Astrocyte (in vitro differentiated cells and primary cell): ENCODE results near the gene CMPK1. TPM values are rescaled to one million over a fixed set of nuclear protein-coding genes. Genes with fewer than 3 reads are reported as not detected.

Source experiments
- DNase-seq: peaks from one replicate; pipeline ENCODE4 v3.0.0-alpha.2; 2010; ENCODE audit warnings: low read depth
- FAIRE-seq: peaks from 2 replicates; lab custom pipeline; 2011; peaks lifted over from hg19 to GRCh38; lab: Jason Lieb, UNC
- H2AFZ ChIP-seq: 2 replicates; pipeline ENCODE4 v1.6.0; 2012; ENCODE audit warnings: low read depth, low read length, inconsistent platforms
- H3K27ac ChIP-seq: 2 replicates; pipeline ENCODE4 v1.5.1; 2011; ENCODE audit warnings: low read depth, low read length, inconsistent platforms
- H3K27me3 ChIP-seq: 2 replicates; pipeline ENCODE4 v1.6.0; 2011; ENCODE audit warnings: low read length, inconsistent platforms; ENCODE audit not compliant: insufficient read depth
- H3K36me3 ChIP-seq: 2 replicates; pipeline ENCODE4 v1.5.1; 2011; ENCODE audit warnings: low read length, inconsistent platforms; ENCODE audit not compliant: insufficient read depth
- H3K4me1 ChIP-seq: 2 replicates; pipeline ENCODE4 v1.5.1; 2011; ENCODE audit warnings: low read length, inconsistent platforms; ENCODE audit not compliant: insufficient read depth
- H3K4me2 ChIP-seq: 2 replicates; pipeline ENCODE4 v1.6.0; 2012; ENCODE audit warnings: low read length, inconsistent platforms
- H3K4me3 ChIP-seq: 2 replicates; pipeline ENCODE4 v1.5.1; 2011; ENCODE audit warnings: low read depth, mild to moderate bottlenecking, low read length, inconsistent platforms; ENCODE audit not compliant: insufficient read depth
- H3K79me2 ChIP-seq: 2 replicates; pipeline ENCODE4 v1.6.0; 2012; ENCODE audit warnings: mild to moderate bottlenecking, low read length, inconsistent platforms; ENCODE audit not compliant: insufficient read depth
- H3K9ac ChIP-seq: 2 replicates; pipeline ENCODE4 v1.6.0; 2012; ENCODE audit warnings: mild to moderate bottlenecking, low read length, inconsistent platforms
- H3K9me3 ChIP-seq: 2 replicates; pipeline ENCODE4 v1.5.1; 2012; ENCODE audit warnings: low read depth, mild to moderate bottlenecking, low read length, inconsistent platforms; ENCODE audit not compliant: insufficient read depth
- H4K20me1 ChIP-seq: 2 replicates; pipeline ENCODE4 v1.6.0; 2012; ENCODE audit warnings: low read length, inconsistent platforms; ENCODE audit not compliant: insufficient read depth
- H3K27ac Mint-ChIP-seq: one replicate; pipeline ENCODE4 v1.8.0; 2021; ENCODE audit warnings: mild to moderate bottlenecking, mixed read lengths; ENCODE audit not compliant: unreplicated experiment
- H3K27me3 Mint-ChIP-seq: one replicate; pipeline ENCODE4 v1.8.0; 2021; ENCODE audit warnings: low read depth, mixed read lengths; ENCODE audit not compliant: unreplicated experiment
- H3K36me3 Mint-ChIP-seq: one replicate; pipeline ENCODE4 v1.8.0; 2021; ENCODE audit warnings: low read depth, mixed read lengths; ENCODE audit not compliant: unreplicated experiment
- H3K4me1 Mint-ChIP-seq: one replicate; pipeline ENCODE4 v1.8.0; 2021; ENCODE audit warnings: low read depth, mixed read lengths; ENCODE audit not compliant: unreplicated experiment
- H3K4me3 Mint-ChIP-seq: one replicate; pipeline ENCODE4 v1.8.0; 2021; ENCODE audit warnings: mild to moderate bottlenecking, moderate library complexity, mixed read lengths; ENCODE audit not compliant: unreplicated experiment
- H3K9me3 Mint-ChIP-seq: one replicate; pipeline ENCODE4 v1.8.0; 2021; ENCODE audit warnings: mild to moderate bottlenecking, mixed read lengths; ENCODE audit not compliant: unreplicated experiment
- EZH2 ChIP-seq: IDR thresholded peaks from 2 replicates; pipeline ENCODE4 v1.6.1; 2012; ENCODE audit warnings: mild to moderate bottlenecking, low read length, inconsistent platforms; ENCODE audit not compliant: insufficient read depth
- total RNA-seq: library from RNA; stranded (reverse); gene quantifications from 2 replicates; pipeline ENCODE4 v1.2.1, GENCODE V29; 2021
- TF ChIP-seq, protein P1 (sequence below): IDR thresholded peaks from 2 replicates; pipeline ENCODE4 v1.5.1; 2011; ENCODE audit warnings: low read depth, mild to moderate bottlenecking, inconsistent platforms, low read length, moderate library complexity; ENCODE audit not compliant: insufficient read depth

The CMPK1 gene
- total RNA-seq, 1 donor from 2014 or later, result 136 TPM

DNA sequence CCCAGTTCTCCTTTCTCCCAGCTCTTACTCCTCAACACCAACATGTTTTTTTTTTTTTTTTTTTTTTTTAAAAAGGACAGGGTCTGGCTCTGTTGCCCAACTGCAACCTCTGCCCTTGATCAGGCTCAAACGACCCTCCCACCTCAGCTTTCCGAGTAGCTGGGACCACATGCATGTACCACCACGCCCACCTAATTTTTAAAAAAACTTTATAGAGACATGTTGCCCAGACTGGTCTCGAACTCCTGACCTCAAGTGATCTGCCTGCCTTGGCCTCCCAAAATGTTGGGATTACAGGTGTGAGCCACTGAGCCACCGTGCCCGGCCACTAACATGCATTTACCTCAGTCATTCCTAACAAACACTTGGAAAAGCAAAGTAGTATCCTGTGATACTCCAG is 51.4 kb downstream of the CMPK1 start:
- no peak overlapping the region for H3K27ac ChIP-seq
- DNase-seq (no peak), FAIRE-seq (no peak)
- H3K9me3 Mint-ChIP-seq, result no peaks in the 10 kb centered on the region
- no peak overlapping the region for H3K4me3 Mint-ChIP-seq
- H3K4me3 ChIP-seq, result no peak overlapping the region
- no peak overlapping the region for H3K27ac Mint-ChIP-seq
- H3K9ac ChIP-seq, result no peak overlapping the region
- H3K36me3 ChIP-seq, result peaks cover 3% of the 10 kb centered on the region
- no peaks in the 10 kb centered on the region for H3K27me3 ChIP-seq
- H2AFZ ChIP-seq, result no peak overlapping the region
- peaks cover 12% of the 10 kb centered on the region for H4K20me1 ChIP-seq
- peaks cover 4% of the 10 kb centered on the region for H3K4me1 Mint-ChIP-seq
- H3K79me2 ChIP-seq, result no peaks in the 10 kb centered on the region
- H3K4me2 ChIP-seq, result no peak overlapping the region
- no peaks in the 10 kb centered on the region for H3K9me3 ChIP-seq
- TF ChIP-seq EZH2, result no peak
- TF ChIP-seq, protein P1, sequence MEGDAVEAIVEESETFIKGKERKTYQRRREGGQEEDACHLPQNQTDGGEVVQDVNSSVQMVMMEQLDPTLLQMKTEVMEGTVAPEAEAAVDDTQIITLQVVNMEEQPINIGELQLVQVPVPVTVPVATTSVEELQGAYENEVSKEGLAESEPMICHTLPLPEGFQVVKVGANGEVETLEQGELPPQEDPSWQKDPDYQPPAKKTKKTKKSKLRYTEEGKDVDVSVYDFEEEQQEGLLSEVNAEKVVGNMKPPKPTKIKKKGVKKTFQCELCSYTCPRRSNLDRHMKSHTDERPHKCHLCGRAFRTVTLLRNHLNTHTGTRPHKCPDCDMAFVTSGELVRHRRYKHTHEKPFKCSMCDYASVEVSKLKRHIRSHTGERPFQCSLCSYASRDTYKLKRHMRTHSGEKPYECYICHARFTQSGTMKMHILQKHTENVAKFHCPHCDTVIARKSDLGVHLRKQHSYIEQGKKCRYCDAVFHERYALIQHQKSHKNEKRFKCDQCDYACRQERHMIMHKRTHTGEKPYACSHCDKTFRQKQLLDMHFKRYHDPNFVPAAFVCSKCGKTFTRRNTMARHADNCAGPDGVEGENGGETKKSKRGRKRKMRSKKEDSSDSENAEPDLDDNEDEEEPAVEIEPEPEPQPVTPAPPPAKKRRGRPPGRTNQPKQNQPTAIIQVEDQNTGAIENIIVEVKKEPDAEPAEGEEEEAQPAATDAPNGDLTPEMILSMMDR, result no peak
- peaks cover 6% of the 10 kb centered on the region for H3K27me3 Mint-ChIP-seq
- H3K36me3 Mint-ChIP-seq, result peaks cover 9% of the 10 kb centered on the region
- H3K4me1 ChIP-seq, result no peaks in the 10 kb centered on the region

DNA sequence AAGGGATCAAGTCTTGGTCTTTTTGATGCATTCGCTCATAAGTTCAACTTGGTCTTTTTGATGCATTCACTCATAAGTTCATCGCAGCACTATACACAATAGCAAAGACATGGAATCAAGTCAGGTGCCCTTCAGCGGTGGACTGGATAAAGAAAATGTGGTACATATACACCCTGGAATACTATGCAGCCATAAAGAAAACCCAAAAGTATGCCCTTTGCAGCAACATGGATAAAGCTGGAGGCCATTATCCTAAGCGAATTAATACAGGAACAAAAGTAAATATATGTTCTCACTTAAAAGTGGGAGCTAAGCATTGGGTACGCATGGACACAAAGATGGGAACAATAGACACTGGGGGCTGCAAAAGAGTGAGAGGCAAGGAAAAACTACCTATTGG is 52.7 kb downstream of the CMPK1 start:
- Histone ChIP-seq H3K9ac (no peak overlapping the region), H3K4me3 (no peak overlapping the region), H3K4me2 (no peak overlapping the region), H3K4me1 (no peaks in the 10 kb centered on the region), H4K20me1 (peaks cover 12% of the 10 kb centered on the region), H2AFZ (no peak overlapping the region), H3K79me2 (no peaks in the 10 kb centered on the region), H3K36me3 (peaks cover 3% of the 10 kb centered on the region), H3K27me3 (no peaks in the 10 kb centered on the region), H3K9me3 (no peaks in the 10 kb centered on the region), H3K27ac (no peak overlapping the region)
- Mint-ChIP-seq H3K27ac (no peak overlapping the region), H3K4me3 (no peak overlapping the region), H3K9me3 (no peaks in the 10 kb centered on the region), H3K36me3 (peaks cover 9% of the 10 kb centered on the region), H3K4me1 (peaks cover 4% of the 10 kb centered on the region), H3K27me3 (peaks cover 16% of the 10 kb centered on the region)
- DNase-seq (no peak), FAIRE-seq (no peak)
- TF ChIP-seq EZH2, result no peak
- TF ChIP-seq, protein P1, result no peak

DNA sequence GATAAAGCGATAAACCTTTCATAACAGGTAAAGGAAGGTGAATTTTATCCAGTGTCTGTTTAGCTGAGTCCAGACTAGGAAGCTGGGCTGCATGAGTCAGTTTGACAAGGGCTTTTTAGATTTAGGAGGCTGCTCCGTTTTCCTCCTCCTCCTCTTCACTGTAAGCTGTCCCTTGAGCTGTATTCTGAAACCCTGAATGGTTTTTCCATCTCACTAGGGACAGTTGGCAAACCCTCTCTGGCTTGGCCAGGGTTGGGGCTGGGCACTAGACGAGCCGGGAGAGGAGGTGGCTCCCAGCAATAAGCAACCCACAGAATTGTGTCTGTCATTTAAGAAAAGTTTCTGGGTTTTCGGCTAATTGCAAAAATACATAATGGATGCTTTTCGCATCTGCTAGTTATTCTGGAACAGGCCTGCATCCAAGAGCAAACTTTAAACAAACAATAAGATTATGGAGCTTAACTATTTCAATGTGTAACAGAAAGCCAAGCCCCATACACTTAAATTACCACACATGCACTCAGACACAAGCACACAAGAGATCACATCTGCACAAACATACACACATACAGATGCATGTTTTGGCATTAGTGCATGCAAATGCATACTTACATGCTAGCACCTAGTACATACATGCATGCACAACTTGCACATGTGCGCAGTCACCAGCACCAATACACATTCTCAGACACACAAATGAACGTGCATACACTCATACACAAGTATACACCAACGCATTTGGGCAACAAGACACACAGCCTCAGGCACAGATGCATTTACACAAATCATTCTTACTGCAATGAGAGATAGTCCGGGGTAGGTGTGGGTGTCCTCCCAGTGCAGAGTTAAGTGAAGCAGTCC is 54.7 kb downstream of the CMPK1 start:
- Histone ChIP-seq H3K79me2 (no peaks in the 10 kb centered on the region), H3K9ac (no peak overlapping the region), H3K4me3 (no peak overlapping the region), H2AFZ (no peak overlapping the region), H3K9me3 (no peaks in the 10 kb centered on the region), H3K27me3 (no peaks in the 10 kb centered on the region), H4K20me1 (peaks cover 12% of the 10 kb centered on the region), H3K36me3 (no peaks in the 10 kb centered on the region), H3K4me1 (no peaks in the 10 kb centered on the region), H3K4me2 (no peak overlapping the region), H3K27ac (no peak overlapping the region)
- Mint-ChIP-seq H3K9me3 (no peaks in the 10 kb centered on the region), H3K27me3 (peaks cover 25% of the 10 kb centered on the region), H3K4me3 (no peak overlapping the region), H3K36me3 (peaks cover 9% of the 10 kb centered on the region), H3K4me1 (peaks cover 4% of the 10 kb centered on the region), H3K27ac (no peak overlapping the region)
- DNase-seq, result no peak
- TF ChIP-seq EZH2, result no peak
- TF ChIP-seq, protein P1, result no peak
- FAIRE-seq, result no peak
